ENCODE data around the gene ODF2.
"Not testable (repeated sequence)": the region's sequence is repeated elsewhere in the genome, so short reads cannot be mapped to it uniquely, and the experiment has no call there.

The ODF2 gene

GRCh38 chr9:128424268-128424780 lies 31.5 kb upstream of the ODF2 start:
- FAIRE-seq, result no peak

DNA sequence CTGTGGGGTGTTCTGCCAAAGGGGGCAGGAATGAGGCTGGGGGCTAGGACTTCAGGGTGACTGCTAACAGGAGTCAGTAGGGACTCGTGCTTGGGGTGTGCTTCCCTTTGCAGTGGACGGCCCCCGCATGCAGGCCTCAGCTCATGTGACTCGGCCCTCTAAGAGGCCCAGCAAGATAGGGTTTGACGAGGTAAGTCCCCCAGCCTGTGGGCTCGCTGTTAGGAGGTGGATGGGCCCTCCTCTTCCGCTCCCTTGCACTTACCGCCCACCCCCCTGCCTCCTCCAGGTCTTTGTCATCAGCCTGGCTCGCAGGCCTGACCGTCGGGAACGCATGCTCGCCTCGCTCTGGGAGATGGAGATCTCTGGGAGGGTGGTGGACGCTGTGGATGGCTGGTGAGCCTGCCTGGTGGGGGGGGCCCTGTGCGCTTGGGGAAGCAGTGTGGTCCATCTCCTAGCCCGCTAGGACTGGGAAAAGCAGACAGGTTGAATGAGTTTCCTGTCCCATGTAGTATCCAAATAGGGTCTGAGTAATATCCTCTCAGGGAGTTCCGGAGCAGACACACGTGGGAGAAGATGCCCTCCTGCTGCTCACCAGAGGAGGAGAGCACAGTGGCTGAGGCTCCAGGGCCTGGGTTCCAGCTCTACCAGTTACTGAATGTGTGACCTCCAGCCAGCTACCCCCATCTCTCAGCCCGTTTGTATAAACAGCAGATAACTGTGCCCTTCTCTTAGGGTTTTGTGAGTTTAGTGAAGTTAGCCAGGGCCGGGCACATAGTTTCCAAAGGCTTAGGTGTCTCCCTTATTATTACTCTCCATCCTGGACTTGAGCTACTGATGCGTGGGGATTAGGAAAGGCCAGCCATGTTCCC lies 26.9 kb upstream of the ODF2 start:
- no peak for FAIRE-seq

GRCh38 chr9:128429513-128430086 lies 26.2 kb upstream of the ODF2 start:
- no peak for FAIRE-seq

DNA sequence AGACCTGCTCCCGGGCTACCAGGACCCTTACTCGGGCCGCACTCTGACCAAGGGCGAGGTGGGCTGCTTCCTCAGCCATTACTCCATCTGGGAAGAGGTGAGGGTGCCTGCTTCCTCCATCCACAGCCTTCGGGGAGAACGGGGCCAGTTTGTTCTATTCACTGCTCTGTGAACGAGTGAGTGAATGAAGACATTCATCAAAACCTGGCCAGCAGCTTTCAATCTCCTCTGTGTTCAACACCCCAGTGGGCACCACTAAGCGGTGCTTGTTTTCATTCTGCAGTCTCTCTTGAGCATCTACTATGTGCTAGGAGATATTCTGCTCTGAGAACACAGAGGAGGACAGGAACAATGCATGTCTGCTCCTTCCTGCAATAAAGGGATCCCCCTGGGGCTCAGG lies 24.6 kb upstream of the ODF2 start:
- no peak for FAIRE-seq

DNA sequence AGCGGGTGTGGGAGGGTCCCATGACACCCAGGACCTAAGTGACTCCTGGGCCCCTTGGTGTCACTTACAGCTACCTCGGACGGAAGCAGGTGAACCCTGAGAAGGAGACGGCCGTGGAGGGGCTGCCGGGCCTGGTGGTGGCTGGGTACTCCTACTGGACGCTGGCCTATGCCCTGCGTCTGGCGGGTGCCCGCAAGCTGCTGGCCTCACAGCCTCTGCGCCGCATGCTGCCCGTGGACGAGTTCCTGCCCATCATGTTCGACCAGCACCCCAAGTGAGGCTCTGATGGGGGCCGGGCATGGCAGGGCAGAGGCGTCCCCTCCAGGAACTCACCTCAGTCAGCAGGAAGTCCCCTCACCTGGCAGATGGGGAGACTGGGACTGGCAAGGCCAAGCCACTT lies 21.5 kb upstream of the ODF2 start:
- no peak for FAIRE-seq

- no peak for FAIRE-seq
Observed at GRCh38 chr9:128435611-128436010, 20.2 kb upstream of the ODF2 start.

- FAIRE-seq, result no peak
Observed at GRCh38 chr9:128438343-128439109, 17.3 kb upstream of the ODF2 start.

GRCh38 chr9:128439273-128439672 lies 16.5 kb upstream of the ODF2 start:
- no peak for FAIRE-seq

DNA sequence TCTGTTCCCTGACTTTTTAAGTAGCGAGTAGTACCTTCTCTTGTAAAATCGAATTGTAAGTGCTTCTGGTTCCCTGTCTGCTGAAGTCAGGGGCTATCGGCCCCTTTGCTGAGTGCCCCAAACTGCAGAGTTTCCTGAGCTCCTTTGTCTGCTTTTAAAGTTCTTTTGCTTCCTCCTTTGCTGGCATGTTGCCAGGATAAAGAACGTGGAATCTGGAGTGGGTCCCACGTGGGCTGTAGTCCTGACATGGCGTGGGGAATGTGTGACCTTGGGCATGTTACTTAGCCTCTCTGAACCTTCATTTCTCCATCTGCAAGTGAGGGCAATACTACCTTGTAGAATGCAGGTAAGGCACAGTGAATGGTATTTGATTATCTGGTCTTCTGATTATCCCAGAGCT lies 13.7 kb upstream of the ODF2 start:
- FAIRE-seq, result no peak

DNA sequence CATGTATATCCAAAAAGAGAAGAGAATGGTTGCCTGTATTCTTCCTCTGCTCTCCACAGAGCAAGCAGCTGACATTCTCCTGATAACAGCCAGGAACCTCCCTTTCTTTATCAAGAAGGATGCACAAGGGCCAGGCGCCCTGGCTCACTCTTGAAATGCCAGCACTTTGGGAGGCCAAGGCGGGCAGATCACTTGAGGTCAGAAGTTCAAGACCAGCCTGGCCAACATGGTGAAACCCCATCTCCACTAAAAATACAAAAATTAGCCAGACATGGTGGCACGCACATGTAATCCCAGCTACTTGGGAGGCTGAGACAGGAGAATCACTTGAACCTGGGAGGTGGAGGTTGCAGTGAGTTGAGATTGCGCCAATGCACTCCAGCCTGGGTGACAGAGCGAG lies 9.3 kb upstream of the ODF2 start:
- not testable (repeated sequence) for FAIRE-seq

- FAIRE-seq, result no peak
Observed at GRCh38 chr9:128448746-128449145, 7.1 kb upstream of the ODF2 start.

DNA sequence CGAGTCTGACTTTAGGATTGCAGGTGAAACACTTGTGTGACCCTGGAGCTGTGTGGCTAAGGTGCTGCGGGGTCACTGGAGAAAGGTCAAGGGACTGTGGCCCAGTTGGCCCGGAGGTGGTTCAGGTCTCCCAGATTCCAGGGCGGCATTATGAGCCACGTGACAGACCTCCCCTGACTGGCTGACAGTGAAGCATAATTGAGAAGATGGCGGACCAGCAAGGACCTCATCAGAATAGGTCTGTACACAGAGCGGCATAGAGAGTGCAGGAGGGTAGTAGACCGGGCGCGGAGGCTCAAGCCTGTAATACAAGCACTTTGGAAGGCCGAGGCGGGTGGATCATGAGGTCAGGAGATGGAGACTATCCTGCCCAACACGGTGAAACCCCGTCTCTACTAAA lies 815 bp upstream of the ODF2 start:
- FAIRE-seq, result no peak

- no peak for FAIRE-seq
Observed at GRCh38 chr9:128456613-128457061, 831 bp downstream of the ODF2 start.

DNA sequence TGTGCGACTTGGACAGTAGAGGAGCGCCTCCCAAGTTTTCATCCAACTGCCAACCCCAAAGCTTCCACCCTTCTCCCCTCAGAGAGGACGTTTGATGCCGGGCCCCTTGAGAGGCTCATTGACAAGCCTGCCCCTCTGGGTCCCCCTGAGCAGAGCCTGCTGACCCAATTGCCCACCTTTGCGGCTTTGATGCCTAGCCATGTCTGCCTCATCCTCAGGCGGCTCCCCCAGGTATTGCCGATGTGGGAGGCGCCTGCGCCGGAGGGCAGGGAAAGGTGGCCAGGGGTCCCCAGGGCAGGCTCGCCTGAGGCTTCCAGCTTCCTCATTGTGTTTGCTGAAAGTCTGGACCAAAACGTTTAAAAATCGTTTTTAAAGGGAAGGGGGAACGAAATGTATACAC lies 1.4 kb downstream of the ODF2 start:
- FAIRE-seq, result no peak

- FAIRE-seq, result no peak
Observed at GRCh38 chr9:128459011-128459410, 3.2 kb downstream of the ODF2 start.

DNA sequence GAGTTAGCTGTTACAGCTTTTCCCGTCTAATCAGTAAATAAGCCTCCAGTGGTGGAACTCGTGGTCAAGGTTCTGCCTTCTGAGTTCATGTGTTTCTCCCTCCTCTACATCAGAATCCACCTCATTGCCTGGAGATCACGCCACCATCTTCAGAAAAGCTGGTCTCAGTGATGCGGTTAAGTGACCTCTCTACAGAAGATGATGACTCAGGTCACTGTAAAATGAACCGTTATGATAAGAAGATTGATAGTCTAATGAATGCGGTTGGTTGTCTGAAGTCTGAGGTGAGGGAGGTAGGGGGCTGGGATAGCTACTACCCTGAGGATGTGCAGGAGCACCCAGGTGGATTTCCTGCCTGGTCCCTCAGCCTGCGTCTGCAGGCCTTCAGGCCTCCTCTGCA lies 13.3 kb downstream of the ODF2 start:
- FAIRE-seq, result no peak

DNA sequence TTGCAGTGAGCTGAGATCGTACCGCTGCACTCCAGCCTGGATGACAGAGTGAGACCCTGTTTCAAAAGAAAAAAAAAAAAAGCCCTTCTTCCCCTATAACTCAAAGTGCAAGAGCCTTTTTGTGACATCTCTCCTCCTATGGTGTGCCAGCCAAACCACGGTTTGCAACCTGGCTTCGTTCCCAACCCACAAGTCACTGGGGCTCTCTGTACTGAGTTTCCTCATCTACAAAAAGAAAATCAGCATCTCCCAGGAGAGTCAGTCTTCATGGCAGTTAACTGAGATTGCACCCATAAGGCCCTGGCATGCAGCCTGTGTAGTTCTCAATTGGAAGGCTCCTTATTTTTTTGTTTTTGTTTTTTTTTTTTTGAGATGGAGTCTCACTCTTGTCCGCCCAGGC lies 14.8 kb downstream of the ODF2 start:
- FAIRE-seq, result no peak

DNA sequence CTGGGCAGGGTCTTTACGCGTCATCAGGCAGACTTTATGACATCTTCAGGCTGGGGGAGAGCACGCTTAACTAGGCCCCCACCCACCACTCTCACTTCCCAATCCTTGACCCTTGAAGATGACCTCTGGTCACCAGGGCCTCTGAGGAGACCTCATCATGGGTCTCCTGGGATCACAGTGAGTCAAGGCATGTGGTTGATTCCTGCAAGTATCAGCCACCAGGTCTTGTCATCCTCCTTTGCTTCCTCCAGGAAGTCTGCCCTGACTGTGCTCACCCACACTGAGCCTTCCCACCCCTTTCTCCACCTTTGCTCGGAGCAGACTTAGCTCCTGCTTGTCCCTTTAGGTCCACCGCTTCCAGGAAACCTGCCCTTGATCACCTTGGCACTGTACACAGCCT lies 17.3 kb downstream of the ODF2 start:
- no peak for FAIRE-seq

- FAIRE-seq, result no peak
Observed at GRCh38 chr9:128475867-128476266, 20.1 kb downstream of the ODF2 start.

DNA sequence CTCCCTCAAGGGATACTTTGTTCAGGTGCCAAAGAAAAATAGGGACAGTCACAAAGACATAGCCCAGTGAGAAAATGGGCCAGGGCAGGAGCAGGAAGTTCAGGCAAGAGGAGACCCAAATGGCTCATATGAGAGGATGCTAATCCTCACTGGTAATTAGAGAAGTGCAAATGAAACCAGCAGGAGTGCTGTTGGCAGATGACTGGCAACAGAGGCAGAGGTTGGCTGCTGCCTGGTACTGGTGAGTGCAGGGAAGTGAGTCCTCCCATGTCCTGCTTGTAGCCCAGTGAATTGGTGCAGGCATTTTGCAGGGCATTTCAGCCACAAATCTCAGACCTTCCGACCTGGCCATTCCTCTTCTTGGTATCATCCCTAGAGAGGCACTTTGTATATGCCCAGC lies 23.5 kb downstream of the ODF2 start:
- FAIRE-seq, result no peak

DNA sequence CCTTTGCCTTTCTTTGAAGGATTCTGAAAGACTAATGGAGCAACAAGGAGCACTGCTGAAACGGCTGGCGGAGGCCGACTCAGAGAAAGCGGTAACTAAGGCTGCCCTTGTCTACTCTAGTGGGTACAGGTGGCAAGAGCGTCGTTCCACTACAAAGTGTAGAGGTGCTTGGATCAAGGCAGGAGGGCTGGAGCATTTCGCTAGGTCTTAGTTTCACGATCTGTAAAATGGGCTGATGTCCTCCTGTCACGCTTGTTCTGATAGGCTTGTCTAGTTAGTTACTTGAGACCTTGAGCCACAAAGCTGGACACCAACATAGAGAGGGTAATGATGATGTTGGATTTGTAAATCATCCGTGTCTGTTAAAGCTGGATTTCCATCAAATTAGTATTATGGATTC lies 25.8 kb downstream of the ODF2 start:
- FAIRE-seq, result no peak

DNA sequence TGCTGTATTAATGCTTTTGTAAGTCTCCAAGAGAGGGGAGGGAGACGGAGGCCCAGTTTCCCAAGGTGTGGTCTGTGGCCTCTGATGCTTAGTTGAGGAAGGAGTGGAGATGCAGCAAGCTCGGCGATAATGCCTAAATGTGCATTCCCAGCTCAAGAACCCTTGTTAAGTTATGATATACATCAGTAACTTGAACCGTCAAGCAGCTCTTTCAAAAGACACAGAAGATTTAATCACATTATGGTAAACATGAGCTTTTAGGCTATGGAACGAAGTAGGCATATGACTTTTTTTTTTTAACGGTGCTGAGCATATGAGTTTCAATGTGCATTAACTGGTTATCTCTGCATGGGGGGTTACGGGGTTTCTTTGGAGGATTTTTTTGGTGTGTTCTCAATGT lies 26.4 kb downstream of the ODF2 start:
- no peak for FAIRE-seq

- no peak for FAIRE-seq
Observed at GRCh38 chr9:128484686-128485413, 29.0 kb downstream of the ODF2 start.
